ENCODE measurements around the gene SUGP1. TPM values are rescaled to one million over a fixed set of nuclear protein-coding genes. Genes with fewer than 3 reads are reported as not detected.
A peak's percentile ranks its signal among the peaks of the same experiment; 100 is the strongest.

Gene SUGP1
- total and polyA plus RNA-seq, 3 donors from 2014 or later, result 87.4 to 98.8 (median 89.8) TPM

DNA sequence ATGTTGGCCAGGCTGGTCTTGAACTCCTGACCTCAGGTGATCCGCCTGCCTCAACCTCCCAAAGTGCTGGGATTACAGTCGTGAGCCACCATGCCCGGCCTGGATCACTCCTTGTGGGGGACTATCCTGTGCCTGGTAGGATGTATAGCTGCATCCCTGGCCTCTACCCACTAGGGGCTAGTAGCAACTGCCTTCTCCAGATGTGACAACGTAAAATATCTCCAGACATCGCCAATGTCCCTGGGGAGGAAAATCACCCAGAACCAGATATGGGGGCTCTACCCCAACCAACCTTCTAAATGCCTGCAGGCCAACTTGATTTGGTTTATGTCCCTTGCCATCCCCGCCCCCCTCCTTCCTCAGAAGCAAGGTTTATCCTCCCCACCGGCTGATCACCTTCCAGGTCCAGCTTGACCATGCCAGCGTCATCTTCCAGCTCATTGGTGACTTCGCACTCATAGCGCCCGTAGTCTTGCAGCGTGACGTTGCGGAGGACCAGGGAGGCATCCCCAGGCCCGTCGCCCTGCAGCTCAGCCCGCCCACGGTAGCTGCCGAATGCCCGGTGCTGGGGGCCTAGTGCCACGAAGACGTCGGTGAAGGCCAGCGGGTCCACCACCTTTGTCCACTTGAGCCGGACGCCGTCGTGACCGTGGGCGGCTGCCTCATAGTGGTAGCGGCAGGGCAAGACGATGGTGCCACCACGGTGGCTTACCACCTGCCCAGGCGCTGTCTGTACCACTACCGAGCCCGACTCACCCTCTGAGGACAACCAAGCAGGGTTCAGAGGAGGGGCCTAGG lies 59.7 kb downstream of the SUGP1 start:
- 54 to 59% methylated on average over 16 to 36 of the region's 36 CpGs for WGBS, 2 donors
- intact Hi-C loops (cut with DNase I; ENCODE audit: low total_unique reads), result no loop called here
- no peak for DNase-seq
- Histone ChIP-seq H3K9me3 (no peaks in the 10 kb centered on the region), H3K4me1 (peaks cover 9% of the 10 kb centered on the region), H3K36me3 (ENCODE audit: low read depth, missing control alignments) (no peaks in the 10 kb centered on the region), H3K27me3 (no peaks in the 10 kb centered on the region), H3K27ac (no peak overlapping the region), H3K4me3 (no peak overlapping the region)
- TF ChIP-seq, protein P1, sequence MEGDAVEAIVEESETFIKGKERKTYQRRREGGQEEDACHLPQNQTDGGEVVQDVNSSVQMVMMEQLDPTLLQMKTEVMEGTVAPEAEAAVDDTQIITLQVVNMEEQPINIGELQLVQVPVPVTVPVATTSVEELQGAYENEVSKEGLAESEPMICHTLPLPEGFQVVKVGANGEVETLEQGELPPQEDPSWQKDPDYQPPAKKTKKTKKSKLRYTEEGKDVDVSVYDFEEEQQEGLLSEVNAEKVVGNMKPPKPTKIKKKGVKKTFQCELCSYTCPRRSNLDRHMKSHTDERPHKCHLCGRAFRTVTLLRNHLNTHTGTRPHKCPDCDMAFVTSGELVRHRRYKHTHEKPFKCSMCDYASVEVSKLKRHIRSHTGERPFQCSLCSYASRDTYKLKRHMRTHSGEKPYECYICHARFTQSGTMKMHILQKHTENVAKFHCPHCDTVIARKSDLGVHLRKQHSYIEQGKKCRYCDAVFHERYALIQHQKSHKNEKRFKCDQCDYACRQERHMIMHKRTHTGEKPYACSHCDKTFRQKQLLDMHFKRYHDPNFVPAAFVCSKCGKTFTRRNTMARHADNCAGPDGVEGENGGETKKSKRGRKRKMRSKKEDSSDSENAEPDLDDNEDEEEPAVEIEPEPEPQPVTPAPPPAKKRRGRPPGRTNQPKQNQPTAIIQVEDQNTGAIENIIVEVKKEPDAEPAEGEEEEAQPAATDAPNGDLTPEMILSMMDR (IDR thresholded peaks at IDR 0.05), result no peak
- no peak for TF ChIP-seq POLR2A (IDR thresholded peaks at IDR 0.05)

DNA sequence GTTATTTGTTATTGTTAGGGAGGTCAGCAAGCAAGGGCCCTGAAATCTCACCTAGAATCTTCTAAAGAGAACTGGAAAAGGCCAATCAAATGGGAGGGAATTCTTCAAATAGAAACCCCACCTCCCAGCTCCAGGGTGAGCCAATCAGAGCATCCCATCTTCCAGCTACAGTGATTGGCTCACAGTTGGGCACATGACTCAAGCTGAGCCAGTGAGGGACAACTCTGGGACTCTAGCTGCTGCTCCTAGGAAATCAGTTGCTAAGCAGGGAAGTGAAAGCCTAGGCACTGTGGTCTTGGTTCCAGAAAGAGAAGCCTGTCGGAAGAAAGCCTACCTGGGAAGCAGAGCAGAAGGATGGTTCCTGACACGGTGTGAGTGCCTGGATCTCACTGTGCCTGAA lies 60.6 kb downstream of the SUGP1 start:
- DNase-seq, result peak; percentile 48
- 40 to 68% methylated on average over 2 of the region's 2 CpGs for WGBS, 2 donors
- Histone ChIP-seq H3K4me3 (no peak overlapping the region), H3K36me3 (ENCODE audit: low read depth, missing control alignments) (no peaks in the 10 kb centered on the region), H3K9me3 (no peaks in the 10 kb centered on the region), H3K27ac (no peak overlapping the region), H3K27me3 (no peaks in the 10 kb centered on the region), H3K4me1 (peaks cover 9% of the 10 kb centered on the region)
- TF ChIP-seq POLR2A (IDR thresholded peaks at IDR 0.05), result no peak
- TF ChIP-seq, protein P1 (IDR thresholded peaks at IDR 0.05), result no peak
- intact Hi-C loops (cut with DNase I; ENCODE audit: low total_unique reads), result no loop called here

DNA sequence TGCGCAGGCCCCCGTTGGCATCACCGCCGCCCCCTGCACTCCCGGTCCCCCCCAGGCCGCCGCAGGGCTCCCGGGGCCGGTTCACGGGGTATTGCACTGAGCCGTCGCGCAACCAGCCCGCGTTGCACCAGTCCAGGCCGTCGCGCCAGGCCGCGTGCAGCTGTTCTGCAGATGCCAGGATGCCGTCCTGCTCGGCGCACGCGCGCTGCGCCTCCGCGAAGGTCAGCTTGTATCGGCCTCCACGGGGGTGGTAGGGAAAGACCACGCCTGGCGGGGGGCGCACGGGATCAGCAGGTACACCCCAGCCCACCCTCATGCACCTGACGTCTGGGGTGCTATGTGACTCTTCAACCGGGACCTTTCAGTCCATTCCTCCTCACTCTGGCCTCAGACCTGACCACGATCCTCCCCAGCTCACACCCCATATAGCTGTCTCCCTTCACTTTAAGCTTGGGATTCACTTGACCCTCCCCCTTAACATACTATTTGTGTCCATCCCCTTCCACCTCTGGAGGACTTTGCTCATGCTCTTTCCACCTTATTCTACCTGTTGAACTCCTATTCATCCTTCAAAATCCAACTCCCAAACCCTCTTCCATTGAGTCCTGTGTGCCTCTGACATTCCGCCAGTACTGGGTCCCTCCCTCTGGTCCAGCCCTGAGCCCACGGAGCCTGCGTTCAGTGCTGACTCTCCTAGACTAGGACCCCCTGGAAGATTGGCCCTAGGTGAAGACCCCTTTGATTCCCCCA lies 61.5 kb downstream of the SUGP1 start:
- H3K27me3 ChIP-seq, result no peaks in the 10 kb centered on the region
- H3K9me3 ChIP-seq, result no peaks in the 10 kb centered on the region
- peak overlapping the region in 1 of 2 donors; percentile 26 for H3K4me3 ChIP-seq
- 73 to 74% methylated on average over 26 to 41 of the region's 41 CpGs for WGBS, 2 donors
- no peak for TF ChIP-seq POLR2A (IDR thresholded peaks at IDR 0.05)
- TF ChIP-seq, protein P1 (IDR thresholded peaks at IDR 0.05), result no peak
- intact Hi-C loops (cut with DNase I; ENCODE audit: low total_unique reads), result no loop called here
- no peak for DNase-seq
- no peak overlapping the region for H3K27ac ChIP-seq
- peaks cover 9% of the 10 kb centered on the region for H3K4me1 ChIP-seq
- no peaks in the 10 kb centered on the region for H3K36me3 ChIP-seq (ENCODE audit: low read depth, missing control alignments)

DNA sequence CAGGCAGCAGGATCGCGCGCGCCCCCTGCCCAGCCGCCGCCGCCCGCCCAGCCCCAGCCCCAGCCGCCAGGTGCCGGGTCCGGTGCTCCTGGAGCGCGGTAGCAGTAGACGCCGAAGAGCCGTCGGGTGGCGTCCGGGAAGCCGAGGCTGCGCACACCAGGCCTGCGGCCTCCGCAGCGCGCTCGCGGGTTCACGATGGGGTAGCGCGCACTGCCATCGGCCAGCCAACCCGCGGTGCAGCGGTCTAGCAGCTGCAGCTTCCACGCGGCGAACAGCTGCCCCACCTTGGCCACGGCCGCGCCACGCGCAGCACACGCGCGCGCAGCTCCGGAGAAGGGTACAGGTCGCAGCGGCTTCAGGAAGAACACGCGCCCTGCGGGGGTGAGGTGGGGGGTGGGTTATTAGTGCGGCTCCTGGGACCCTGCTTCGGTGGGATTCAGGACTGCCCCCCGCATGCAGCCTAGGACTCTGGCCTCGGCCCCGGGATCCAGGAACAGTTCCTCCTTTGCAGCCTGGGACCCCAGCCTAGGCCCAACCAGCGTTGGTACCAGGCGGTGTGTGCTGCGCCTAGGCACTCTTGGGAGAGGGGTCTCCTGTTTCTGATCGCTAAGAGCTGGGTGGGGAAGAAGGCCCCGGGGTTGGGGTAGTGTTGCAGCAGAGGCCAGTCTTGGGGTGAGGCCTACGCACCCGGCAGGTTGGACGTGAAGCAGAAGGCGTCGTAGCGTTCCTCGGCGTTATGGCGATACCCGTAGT lies 62.3 kb downstream of the SUGP1 start:
- intact Hi-C loops (cut with DNase I; ENCODE audit: low total_unique reads), result no loop called here
- Histone ChIP-seq H3K27me3 (no peaks in the 10 kb centered on the region), H3K36me3 (ENCODE audit: low read depth, missing control alignments) (no peaks in the 10 kb centered on the region), H3K9me3 (no peaks in the 10 kb centered on the region), H3K4me3 (peak overlapping the region in 1 of 2 donors; percentile 26), H3K4me1 (peaks cover 9% of the 10 kb centered on the region), H3K27ac (no peak overlapping the region)
- DNase-seq, result no peak
- 77 to 84% methylated on average over 18 to 72 of the region's 72 CpGs for WGBS, 2 donors
- TF ChIP-seq POLR2A (IDR thresholded peaks at IDR 0.05), result no peak
- TF ChIP-seq, protein P1 (IDR thresholded peaks at IDR 0.05), result no peak

Measured in testis (tissue), 3 donors.